Stimulated activated naive CD8-positive, alpha-beta T cell treated with anti-CD3 and anti-CD28 coated beads, Interleukin-15, Interleukin-2, amounts not matched to agents 100 ng/mL and 50 ng/mL, for 24 hours (primary cell): Measurements from ENCODE around the gene GPR31.
"Not testable (repeated sequence)": the region's sequence is repeated elsewhere in the genome, so short reads cannot be mapped to it uniquely, and the experiment has no call there.

Experiments used
- H3K27ac Mint-ChIP-seq: one replicate; pipeline ENCODE4 v1.8.0; 2021; ENCODE audit warnings: mild to moderate bottlenecking, mixed read lengths
- H3K27me3 Mint-ChIP-seq: one replicate; pipeline ENCODE4 v1.8.0; 2021; ENCODE audit warnings: mixed read lengths
- H3K36me3 Mint-ChIP-seq: one replicate; pipeline ENCODE4 v1.8.0; 2021; ENCODE audit warnings: low read depth, mixed read lengths
- H3K4me1 Mint-ChIP-seq: one replicate; pipeline ENCODE4 v1.8.0; 2021; ENCODE audit warnings: low read depth, mixed read lengths
- H3K4me3 Mint-ChIP-seq: one replicate; pipeline ENCODE4 v1.8.0; 2021; ENCODE audit warnings: mild to moderate bottlenecking, mixed read lengths
- H3K9me3 Mint-ChIP-seq: one replicate; pipeline ENCODE4 v1.8.0; 2021; ENCODE audit warnings: mixed read lengths

The GPR31 gene, protein sequence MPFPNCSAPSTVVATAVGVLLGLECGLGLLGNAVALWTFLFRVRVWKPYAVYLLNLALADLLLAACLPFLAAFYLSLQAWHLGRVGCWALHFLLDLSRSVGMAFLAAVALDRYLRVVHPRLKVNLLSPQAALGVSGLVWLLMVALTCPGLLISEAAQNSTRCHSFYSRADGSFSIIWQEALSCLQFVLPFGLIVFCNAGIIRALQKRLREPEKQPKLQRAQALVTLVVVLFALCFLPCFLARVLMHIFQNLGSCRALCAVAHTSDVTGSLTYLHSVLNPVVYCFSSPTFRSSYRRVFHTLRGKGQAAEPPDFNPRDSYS

DNA sequence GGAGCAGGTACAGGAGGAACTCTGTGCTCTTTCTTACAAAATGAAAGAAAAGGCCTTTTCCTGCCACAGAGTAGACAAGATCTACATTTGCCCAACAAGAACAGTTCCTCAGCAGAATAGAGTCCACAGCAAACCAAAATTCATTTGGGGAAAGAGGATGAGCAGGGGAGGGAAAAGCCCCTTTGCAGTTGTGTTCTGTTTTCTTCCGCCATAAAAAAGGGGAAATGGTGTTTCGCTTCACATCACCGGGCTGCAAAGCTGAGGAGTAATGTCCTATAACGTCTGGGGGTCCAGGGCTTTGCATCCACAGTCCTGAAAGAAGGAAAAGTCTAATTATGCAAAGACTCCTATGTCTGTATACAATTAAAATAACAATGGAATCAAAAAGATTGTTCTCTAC is at the start of gene GPR31:
Gene GPR31 (minus strand): TSS at position 118 of the 400 bp plus-strand sequence. CDS start 149 bp downstream, outside the sequence.
- H3K27me3 Mint-ChIP-seq, result no peaks in the 10 kb centered on the region
- H3K27ac Mint-ChIP-seq, result no peak within 1 kb of the TSS
- H3K36me3 Mint-ChIP-seq, result no peaks in the 10 kb centered on the region
- H3K4me3 Mint-ChIP-seq, result no peak within 1 kb of the TSS
- H3K9me3 Mint-ChIP-seq, result no peaks in the 10 kb centered on the region
- peaks cover 13% of the 10 kb centered on the region for H3K4me1 Mint-ChIP-seq

DNA sequence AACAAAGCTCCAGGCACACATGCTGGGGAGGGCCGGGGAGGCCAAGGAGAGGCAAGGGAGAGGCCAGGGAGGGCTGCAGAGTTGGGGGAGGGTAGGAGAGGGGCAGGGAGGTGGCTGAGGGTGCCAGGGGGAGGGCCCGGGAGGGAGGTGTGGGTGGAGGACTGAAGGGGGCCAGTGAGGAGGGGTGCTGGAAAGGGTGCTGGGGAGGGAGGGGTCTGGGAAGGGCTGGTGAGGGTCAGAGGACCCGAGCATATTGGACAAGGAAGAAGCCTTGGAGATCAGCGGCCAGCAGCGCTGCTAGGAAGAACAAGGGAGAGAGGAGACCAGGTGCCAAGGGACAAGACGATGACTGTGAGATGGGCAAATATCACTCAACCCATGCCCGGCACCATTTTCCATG is 49.7 kb upstream of the GPR31 start:
- H3K36me3 Mint-ChIP-seq, result no peaks in the 10 kb centered on the region
- no peaks in the 10 kb centered on the region for H3K9me3 Mint-ChIP-seq
- H3K4me1 Mint-ChIP-seq, result peaks cover 3% of the 10 kb centered on the region
- no peak overlapping the region for H3K4me3 Mint-ChIP-seq
- H3K27me3 Mint-ChIP-seq, result peaks cover 9% of the 10 kb centered on the region
- H3K27ac Mint-ChIP-seq, result no peak overlapping the region

DNA sequence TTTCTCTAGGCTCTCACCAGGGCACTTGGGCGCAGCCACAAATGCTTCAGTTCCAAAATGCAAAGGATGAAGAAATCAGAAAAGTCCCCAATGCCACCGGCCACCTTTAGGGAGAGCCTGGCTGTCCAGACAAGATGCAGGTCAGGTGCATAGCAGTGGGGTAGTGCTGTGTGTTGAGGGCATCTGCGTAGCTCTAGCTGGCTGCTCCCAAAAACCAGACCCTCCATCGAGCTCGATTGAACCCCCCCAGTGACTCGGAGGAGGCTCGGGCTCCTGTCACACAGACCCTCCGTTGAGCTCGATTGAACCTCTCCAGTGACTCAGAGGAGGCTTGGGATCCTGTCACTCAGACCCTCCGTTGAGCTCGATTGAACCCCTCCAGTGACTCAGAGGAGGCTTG is 47.5 kb upstream of the GPR31 start:
- not testable (repeated sequence) for H3K4me1 Mint-ChIP-seq, H3K27ac Mint-ChIP-seq, H3K36me3 Mint-ChIP-seq, H3K9me3 Mint-ChIP-seq, H3K4me3 Mint-ChIP-seq
- peaks cover 22% of the 10 kb centered on the region for H3K27me3 Mint-ChIP-seq

DNA sequence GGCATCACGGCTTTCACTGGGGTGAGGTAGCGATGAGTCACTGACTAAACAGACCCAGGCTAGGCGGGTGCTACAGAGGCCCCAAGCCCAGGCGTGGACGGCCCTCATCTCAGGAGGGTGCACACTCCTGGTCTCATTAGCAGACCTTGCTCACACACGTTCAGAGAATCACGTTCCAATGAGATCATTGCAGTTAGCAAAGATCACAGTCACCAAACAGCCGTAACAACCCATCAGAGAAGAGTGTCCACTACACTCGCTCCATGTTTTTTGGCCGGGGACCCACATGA is 46.2 kb upstream of the GPR31 start:
- not testable (repeated sequence) for H3K4me3 Mint-ChIP-seq, H3K27ac Mint-ChIP-seq, H3K36me3 Mint-ChIP-seq, H3K4me1 Mint-ChIP-seq, H3K9me3 Mint-ChIP-seq
- peaks cover 19% of the 10 kb centered on the region for H3K27me3 Mint-ChIP-seq

DNA sequence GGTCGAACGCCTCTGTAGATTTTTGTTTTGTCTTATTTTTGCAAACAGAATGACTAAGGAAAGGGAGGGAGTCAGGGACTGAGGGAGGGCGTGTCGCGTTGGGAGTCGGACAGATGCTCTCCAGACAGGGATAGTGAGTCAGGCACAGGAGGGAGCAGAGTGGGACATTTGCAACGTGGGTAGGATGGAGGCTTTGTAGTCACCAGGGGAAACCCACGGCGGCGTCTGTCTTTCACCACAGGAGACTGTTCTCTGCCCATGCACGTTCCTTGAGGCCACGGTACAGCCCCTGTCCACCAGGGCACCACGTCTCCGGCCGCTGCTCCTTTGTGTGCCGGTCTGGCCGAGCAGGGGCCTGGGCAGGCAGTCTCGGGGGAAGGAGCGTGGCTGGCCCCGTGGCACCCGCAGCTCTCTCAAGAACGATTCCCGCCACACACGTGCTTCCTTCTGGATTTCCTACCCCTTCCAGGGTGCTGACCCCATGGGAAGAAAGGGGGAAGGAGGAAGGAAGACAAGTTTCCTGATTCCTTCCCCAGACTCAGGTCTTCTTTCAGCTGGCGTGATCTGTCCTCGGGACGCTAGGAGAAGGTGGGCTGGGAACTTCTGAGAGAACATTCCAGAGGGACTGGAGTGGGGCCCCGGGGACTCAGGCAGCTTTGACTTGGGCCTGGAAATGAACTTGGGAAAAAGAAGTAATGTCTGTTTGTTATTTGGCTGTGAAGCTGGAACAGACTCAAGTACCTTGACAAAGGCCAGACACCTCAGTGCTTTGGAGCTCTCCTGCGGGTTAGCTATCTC is 45.7 kb upstream of the GPR31 start:
- peaks cover 21% of the 10 kb centered on the region for H3K27me3 Mint-ChIP-seq
- H3K36me3 Mint-ChIP-seq, H3K9me3 Mint-ChIP-seq, H3K4me1 Mint-ChIP-seq, H3K4me3 Mint-ChIP-seq, H3K27ac Mint-ChIP-seq: not testable (repeated sequence)

DNA sequence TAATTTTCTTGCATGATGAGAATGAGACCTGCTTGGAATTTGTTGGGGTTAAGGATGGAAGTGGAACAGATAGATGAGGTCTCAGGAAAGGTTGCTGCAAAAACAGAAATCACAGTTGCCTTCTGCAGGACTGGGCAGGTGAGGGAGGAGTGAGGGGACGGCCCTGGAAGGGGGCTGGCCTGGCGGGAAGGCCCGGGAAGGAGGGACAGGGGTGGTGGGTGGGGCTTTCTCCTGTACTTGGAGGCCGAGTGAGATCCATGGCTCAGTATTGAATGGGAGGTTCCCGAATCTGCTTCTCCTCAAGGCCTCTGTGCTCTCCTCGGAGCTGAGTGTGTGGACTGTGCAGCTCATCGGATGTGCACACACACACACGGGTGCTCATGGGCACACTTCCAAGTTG is 44.8 kb upstream of the GPR31 start:
- not testable (repeated sequence) for H3K9me3 Mint-ChIP-seq, H3K27ac Mint-ChIP-seq, H3K36me3 Mint-ChIP-seq, H3K4me1 Mint-ChIP-seq, H3K4me3 Mint-ChIP-seq
- H3K27me3 Mint-ChIP-seq, result peaks cover 25% of the 10 kb centered on the region

DNA sequence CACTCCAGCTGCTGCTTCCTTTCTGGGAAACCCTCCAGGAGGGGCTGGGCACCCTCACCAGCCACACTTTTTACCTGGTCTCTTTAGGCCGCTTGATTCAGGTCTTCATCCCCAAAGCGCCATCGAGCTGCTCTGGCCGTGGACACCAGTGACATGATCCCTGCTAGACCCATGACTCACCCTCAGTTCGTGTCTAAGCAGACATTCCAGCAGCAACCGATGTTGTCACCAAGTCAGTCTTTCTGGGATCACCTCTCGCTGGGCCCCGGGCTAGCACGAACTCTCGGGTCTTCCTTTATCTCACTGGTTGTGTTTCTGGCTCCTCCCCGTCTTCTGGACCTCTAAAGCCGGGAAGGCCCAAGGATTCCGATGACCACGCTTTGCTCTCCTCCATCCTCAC is 43.0 kb upstream of the GPR31 start:
- Mint-ChIP-seq H3K4me1 (no peaks in the 10 kb centered on the region), H3K36me3 (no peaks in the 10 kb centered on the region), H3K27me3 (peaks cover 21% of the 10 kb centered on the region), H3K27ac (no peak overlapping the region), H3K9me3 (no peaks in the 10 kb centered on the region), H3K4me3 (no peak overlapping the region)

DNA sequence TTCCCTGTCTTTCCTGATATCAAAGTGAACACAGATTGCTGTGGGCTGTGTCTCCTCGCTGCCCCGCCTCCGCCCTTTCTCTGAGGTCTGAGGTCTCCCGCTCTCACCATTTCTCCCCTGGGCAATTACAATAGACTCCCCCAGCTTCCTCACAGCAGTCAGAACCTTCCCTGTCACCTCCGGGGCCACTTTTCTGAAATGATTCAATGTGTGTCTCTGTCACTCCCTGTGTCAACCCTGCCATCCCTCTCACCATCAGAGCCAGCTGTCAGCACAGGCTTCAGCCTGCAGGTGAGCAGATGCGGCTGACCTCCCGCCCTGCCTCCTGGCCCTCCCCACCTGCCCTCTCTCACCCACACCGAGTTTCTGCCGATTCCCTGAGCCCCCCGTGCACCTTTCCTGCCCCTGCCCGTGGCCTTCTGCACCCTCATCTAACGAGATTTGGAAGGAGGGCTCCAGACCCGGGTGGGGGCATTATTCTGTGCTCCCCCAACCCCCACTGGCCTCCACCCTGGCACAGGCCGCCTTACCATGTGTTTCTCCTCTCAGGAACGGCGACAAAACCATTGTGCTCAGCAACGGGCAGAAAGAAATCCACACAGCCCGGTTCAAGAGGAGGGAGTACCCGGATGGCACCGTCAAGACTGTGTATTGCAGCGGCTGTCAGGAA is 38.3 kb upstream of the GPR31 start:
- H3K27me3 Mint-ChIP-seq, result peaks cover 22% of the 10 kb centered on the region
- not testable (repeated sequence) for H3K4me1 Mint-ChIP-seq, H3K9me3 Mint-ChIP-seq, H3K27ac Mint-ChIP-seq, H3K36me3 Mint-ChIP-seq, H3K4me3 Mint-ChIP-seq

DNA sequence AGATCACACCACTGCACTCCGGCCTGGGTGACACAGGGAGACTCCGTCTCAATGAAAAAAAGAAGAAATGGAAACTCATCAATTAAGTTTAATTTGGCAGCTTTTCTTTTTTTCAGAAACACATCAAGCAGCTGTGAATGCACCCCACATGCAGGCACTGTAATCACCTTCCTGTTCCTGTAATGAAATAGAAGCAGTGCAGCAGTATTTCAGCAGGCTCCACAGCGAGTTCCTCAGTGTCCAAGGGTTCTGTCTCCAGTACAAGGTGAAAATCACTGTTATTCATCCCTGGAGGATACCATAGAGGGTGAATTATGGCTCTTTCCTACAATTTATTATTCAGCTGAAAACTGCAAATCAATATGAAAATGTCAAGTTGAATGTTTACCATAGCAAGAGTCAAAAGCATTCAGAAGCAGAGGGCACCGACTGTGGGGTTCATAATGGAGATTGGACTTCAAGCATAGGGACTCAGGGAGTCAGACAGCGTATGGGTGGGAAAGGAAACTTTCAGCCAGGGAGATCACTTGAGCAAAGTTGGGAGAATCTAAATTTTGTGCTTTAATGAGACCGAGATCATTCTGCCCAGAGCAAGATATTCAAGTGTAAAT is 35.8 kb upstream of the GPR31 start:
- H3K4me3 Mint-ChIP-seq, H3K4me1 Mint-ChIP-seq, H3K36me3 Mint-ChIP-seq, H3K9me3 Mint-ChIP-seq, H3K27ac Mint-ChIP-seq: not testable (repeated sequence)
- peaks cover 15% of the 10 kb centered on the region for H3K27me3 Mint-ChIP-seq

DNA sequence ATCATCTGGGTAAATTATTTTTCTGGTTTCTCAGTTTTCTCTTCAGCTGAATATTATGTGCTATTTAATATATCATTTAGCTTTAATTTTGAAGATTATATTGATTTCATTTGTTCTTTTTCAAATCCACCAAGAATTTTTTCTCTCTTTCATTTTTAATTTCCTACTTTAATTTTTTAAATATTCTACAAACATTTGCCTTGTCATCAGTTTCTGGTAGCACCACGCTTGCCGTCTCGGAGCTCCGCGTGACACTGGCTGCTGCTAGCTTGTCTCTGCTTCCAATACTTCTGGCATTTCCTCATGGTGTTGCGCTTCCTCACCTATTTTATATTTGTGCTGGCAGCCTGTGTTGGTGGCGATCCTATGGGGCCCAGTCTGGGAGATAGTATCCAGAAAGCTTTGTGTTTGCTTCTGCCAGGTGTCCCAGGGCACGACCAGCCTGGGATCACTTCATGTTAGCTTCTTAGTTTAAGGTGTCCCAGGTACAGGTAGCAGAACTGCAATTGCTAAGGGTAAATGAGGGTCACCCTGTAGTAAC is 33.3 kb upstream of the GPR31 start:
- H3K4me3 Mint-ChIP-seq, H3K27ac Mint-ChIP-seq, H3K36me3 Mint-ChIP-seq, H3K4me1 Mint-ChIP-seq, H3K27me3 Mint-ChIP-seq, H3K9me3 Mint-ChIP-seq: not testable (repeated sequence)

DNA sequence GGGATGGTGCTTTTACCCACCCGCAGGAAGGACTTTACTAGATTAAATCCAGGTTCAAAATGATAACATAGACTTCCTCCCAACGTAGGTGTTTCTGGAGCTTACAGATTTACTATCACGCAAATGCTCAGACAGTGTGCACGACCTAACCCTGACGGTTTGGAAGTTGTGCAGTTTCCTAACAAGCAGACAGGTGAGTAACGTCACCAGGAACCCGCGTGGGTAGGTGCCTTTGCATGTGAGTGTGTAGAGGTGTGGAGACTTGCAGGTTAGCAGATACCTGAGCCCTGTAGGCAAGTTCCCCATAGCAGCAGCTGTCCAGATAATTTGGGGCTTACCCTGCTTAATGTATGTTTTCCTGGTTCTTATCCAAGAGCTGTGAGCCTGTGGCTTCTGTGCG is 29.5 kb upstream of the GPR31 start:
- H3K9me3 Mint-ChIP-seq, H3K27me3 Mint-ChIP-seq, H3K27ac Mint-ChIP-seq, H3K4me3 Mint-ChIP-seq, H3K36me3 Mint-ChIP-seq, H3K4me1 Mint-ChIP-seq: not testable (repeated sequence)

DNA sequence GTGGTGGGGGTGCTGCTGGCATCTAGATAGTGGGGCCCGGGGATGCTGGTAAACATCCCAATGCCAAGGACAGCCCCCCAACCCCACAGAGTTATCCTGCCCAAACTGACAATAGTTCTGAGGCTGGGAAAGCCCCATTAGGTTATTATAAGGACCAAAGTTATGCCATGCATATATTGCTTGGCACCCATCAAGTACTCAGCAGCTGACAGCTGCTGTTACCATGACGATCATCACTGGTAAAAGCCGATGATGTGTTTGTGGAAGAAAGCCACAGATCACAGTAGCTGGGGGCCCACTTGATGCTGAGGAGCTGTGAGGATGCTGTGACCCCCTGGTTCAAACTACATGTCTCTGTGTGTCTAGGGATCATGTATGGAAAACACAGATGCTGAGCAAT is 27.3 kb upstream of the GPR31 start:
- not testable (repeated sequence) for H3K4me1 Mint-ChIP-seq, H3K27me3 Mint-ChIP-seq, H3K9me3 Mint-ChIP-seq, H3K4me3 Mint-ChIP-seq, H3K27ac Mint-ChIP-seq, H3K36me3 Mint-ChIP-seq

DNA sequence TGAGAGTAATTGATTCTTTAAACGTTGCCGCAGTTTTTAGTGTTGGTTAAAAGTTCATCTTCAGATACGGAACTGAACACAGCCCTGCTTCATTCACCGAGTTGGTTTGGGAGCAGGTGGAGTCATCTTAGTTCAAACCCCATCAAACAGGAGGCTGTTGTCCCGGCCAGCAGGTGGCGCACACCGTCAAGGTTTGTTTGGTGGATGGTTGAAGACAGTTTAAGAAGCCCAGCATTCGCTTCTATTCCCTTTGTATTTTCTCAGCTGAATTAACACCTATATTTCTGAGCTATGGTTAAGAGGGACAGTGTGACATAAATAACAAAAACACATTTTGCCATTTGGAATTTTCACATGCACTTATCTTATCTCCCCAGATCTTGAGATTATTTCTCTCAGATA is 25.1 kb upstream of the GPR31 start:
- H3K27ac Mint-ChIP-seq, H3K4me1 Mint-ChIP-seq, H3K36me3 Mint-ChIP-seq, H3K4me3 Mint-ChIP-seq, H3K9me3 Mint-ChIP-seq, H3K27me3 Mint-ChIP-seq: not testable (repeated sequence)

DNA sequence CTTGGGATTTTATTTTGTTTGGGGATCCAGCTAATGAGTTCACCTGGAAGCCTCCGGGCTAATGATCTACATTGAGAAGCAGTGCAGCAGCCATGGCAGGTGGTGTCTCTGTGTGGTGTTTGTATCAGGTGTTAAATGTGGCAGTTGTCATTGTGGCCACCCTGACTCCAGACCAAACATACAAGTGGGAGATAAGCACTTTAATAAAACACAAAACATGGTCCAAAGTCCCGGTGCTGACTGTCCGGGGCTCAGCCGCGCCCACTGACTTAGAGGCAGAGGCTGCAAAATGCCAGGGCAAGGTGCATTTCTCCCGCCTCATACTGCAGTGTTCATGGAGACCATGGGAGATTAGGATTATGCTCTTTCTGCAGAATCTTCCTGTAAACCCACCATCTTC is 23.6 kb upstream of the GPR31 start:
- not testable (repeated sequence) for H3K9me3 Mint-ChIP-seq, H3K4me1 Mint-ChIP-seq, H3K4me3 Mint-ChIP-seq, H3K27me3 Mint-ChIP-seq, H3K36me3 Mint-ChIP-seq, H3K27ac Mint-ChIP-seq

DNA sequence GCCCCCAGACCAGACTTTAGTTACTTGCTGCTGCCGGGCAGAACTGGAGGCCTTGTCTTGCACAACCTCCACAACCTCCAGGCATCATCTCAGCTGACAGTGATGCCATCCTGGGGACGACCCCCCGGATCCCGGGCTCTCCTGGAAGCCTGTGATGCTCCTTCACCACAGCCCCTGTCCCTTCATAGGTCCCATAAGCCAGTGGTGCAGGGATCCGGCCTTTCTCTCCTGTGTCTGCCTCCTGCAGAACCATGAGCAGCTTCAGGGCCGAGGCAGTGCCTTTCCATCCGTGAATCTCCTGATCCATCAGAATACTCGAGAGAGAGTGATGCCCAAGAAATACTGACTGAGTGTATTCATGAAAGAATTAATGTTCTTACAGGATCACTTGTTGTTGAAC is 22.3 kb upstream of the GPR31 start:
- H3K4me3 Mint-ChIP-seq, H3K9me3 Mint-ChIP-seq, H3K36me3 Mint-ChIP-seq, H3K27ac Mint-ChIP-seq, H3K27me3 Mint-ChIP-seq, H3K4me1 Mint-ChIP-seq: not testable (repeated sequence)
